GM12878 (cell line): Measurements from ENCODE around the gene CNNM4. TPM values are rescaled to one million over a fixed set of nuclear protein-coding genes. Genes with fewer than 3 reads are reported as not detected.

ENCODE experiments used
- ATAC-seq: fragments of 200-7000 bp; cut with Tn5 transposase; 3 replicates; pipeline ENCODE4 v1.9.1; 2020; ENCODE audit warnings: mild to moderate bottlenecking, moderate library complexity
- BruUV-seq: library from RNA; stranded (reverse); fragments of 400-500 nt; replicated peaks from 2 replicates; lab custom pipeline; 2021; lab: Mats Ljungman, UMichigan
- CTCF ChIA-PET: fragments of 300-600 bp; sonication (Branson Sonifier 250); formaldehyde crosslinking; extraction: SDS; loops from one replicate; lab custom pipeline; 2021; ENCODE audit warnings: inconsistent platforms; lab: Yijun Ruan, JAX
- POLR2A ChIA-PET: fragments of 350-600 bp; formaldehyde crosslinking; extraction: SDS; loops from one replicate; lab custom pipeline; 2021; ENCODE audit warnings: inconsistent platforms; lab: Charles Lee
- RAD21 ChIA-PET: fragments of 300-600 bp; sonication (Branson Sonifier 250); formaldehyde crosslinking; loops from one replicate; lab custom pipeline; 2023; ENCODE audit warnings: antibody characterized with exemption; ENCODE audit not compliant: unreplicated experiment; lab: Charles Lee
- SMC1A ChIA-PET: fragments of 300-600 bp; sonication (Branson Sonifier 250); formaldehyde crosslinking; loops from one replicate; lab custom pipeline; 2023; ENCODE audit not compliant: unreplicated experiment, uncharacterized antibody; lab: Charles Lee
- DNase-seq: peaks from one replicate; pipeline ENCODE4 v3.0.0-alpha.2; 2011; ENCODE audit warnings: low read depth, low spot score
- FAIRE-seq: peaks from 3 replicates; lab custom pipeline; 2011; peaks lifted over from hg19 to GRCh38; lab: Jason Lieb, UNC
- H2AFZ ChIP-seq: 2 replicates; pipeline ENCODE4 v1.6.0; 2011; ENCODE audit warnings: low read depth, low read length, control low read depth; ENCODE audit not compliant: control insufficient read depth
- H3K27ac ChIP-seq: 2 replicates; pipeline ENCODE4 v1.5.1; 2011; ENCODE audit warnings: control low read depth; ENCODE audit not compliant: control insufficient read depth, insufficient read depth
- H3K27me3 ChIP-seq, 2 experiments: replicated peaks in 1 of 2; 2 replicates each; pipeline versions ENCODE4 v1.6.0 to v1.6.1; 2011; ENCODE audit warnings: low read length in 1 of 2; ENCODE audit not compliant: control insufficient read depth in 2 of 2, insufficient read depth in 2 of 2
- H3K36me3 ChIP-seq, 2 experiments: 2 replicates each; pipeline ENCODE4 v1.5.1; 2011; ENCODE audit warnings: low read length in 1 of 2; ENCODE audit not compliant: control insufficient read depth in 2 of 2, insufficient read depth in 2 of 2
- H3K4me1 ChIP-seq: 2 replicates; pipeline ENCODE4 v1.6.1; 2011; ENCODE audit warnings: mild to moderate bottlenecking, low read length, moderate library complexity, mixed read lengths; ENCODE audit not compliant: control insufficient read depth, insufficient read depth
- H3K4me2 ChIP-seq: 2 replicates; pipeline ENCODE4 v1.6.0; 2011; ENCODE audit warnings: control low read depth; ENCODE audit not compliant: control insufficient read depth, insufficient read depth
- H3K4me3 ChIP-seq: fragments of 200-600 bp; sonication (generic); 2 replicates; pipeline ENCODE4 v1.5.1; 2016
- H3K79me2 ChIP-seq: 2 replicates; pipeline ENCODE4 v1.6.0; 2011; ENCODE audit warnings: low read length; ENCODE audit not compliant: control insufficient read depth, insufficient read depth
- H3K9ac ChIP-seq: 2 replicates; pipeline ENCODE4 v1.8.0; 2011; ENCODE audit warnings: low read length, control low read depth, mixed read lengths; ENCODE audit not compliant: control insufficient read depth, insufficient read depth
- H3K9me3 ChIP-seq: replicated peaks from 3 replicates; pipeline ENCODE4 v1.5.1; 2011; ENCODE audit warnings: mild to moderate bottlenecking, low read length; ENCODE audit not compliant: control insufficient read depth, insufficient read depth
- H4K20me1 ChIP-seq: 2 replicates; pipeline ENCODE4 v1.6.0; 2011; ENCODE audit not compliant: control insufficient read depth, insufficient read depth
- BCL11A ChIP-seq: IDR thresholded peaks from 2 replicates; pipeline ENCODE4 v1.6.1; 2011; ENCODE audit warnings: low read depth, low read length
- CEBPZ ChIP-seq: fragments of 150-350 bp; IDR thresholded peaks from 2 replicates; pipeline ENCODE4 v1.6.1; 2016; ENCODE audit warnings: low read depth, low read length
- DPF2 ChIP-seq: fragments of 450-650 bp; IDR thresholded peaks from 2 replicates; pipeline ENCODE4 v1.6.1; 2017; ENCODE audit warnings: mild to moderate bottlenecking
- E2F8 ChIP-seq: fragments of 450-650 bp; IDR thresholded peaks from 2 replicates; pipeline ENCODE4 v1.6.1; 2018; ENCODE audit warnings: mild to moderate bottlenecking, low read depth, moderate library complexity; ENCODE audit not compliant: partially characterized antibody
- MYC ChIP-seq: IDR thresholded peaks from 2 replicates; pipeline ENCODE4 v1.6.1; 2011; ENCODE audit warnings: mild to moderate bottlenecking, low read length, moderate library complexity, inconsistent platforms; ENCODE audit not compliant: insufficient read depth, insufficient replicate concordance, insufficient read length, severe bottlenecking
- PKNOX1 ChIP-seq: fragments of 450-650 bp; IDR thresholded peaks from 2 replicates; pipeline ENCODE4 v1.6.1; 2016; ENCODE audit warnings: mild to moderate bottlenecking
- POLR2AphosphoS5 ChIP-seq: IDR thresholded peaks from 2 replicates; pipeline ENCODE4 v1.6.1; 2011; ENCODE audit warnings: mild to moderate bottlenecking, low read length, inconsistent platforms
- SRF ChIP-seq, 2 experiments: IDR thresholded peaks; 2 replicates each; pipeline ENCODE4 v1.6.1; 2011; ENCODE audit warnings: low read depth in 2 of 2, low read length in 2 of 2, mild to moderate bottlenecking in 1 of 2, moderate library complexity in 1 of 2
- STAT1 ChIP-seq: fragments of 450-650 bp; conservative IDR thresholded peaks from 2 replicates; pipeline ENCODE4 v1.6.1; 2014; ENCODE audit warnings: antibody characterized with exemption, mild to moderate bottlenecking
- ZNF274 ChIP-seq: IDR thresholded peaks from one replicate; pipeline ENCODE4 v1.8.0; 2011; ENCODE audit not compliant: insufficient read length, insufficient read depth
- ZNF592 ChIP-seq: fragments of 450-650 bp; IDR thresholded peaks from 2 replicates; pipeline ENCODE4 v1.6.1; 2017; ENCODE audit warnings: mild to moderate bottlenecking, moderate library complexity
- WGBS: methylation state at CpG from one replicate; pipeline ENCODE4 v1.1.6; 2016; ENCODE audit warnings: low lambda C conversion rate; ENCODE audit not compliant: insufficient replicate concordance, insufficient coverage; ENCODE audit errors: missing lambda C conversion rate; 5-methylcytosine and 5-hydroxymethylcytosine counted together
- in situ Hi-C: fragments of 300-500 bp; cut with MboI; formaldehyde crosslinking; loops from 9 replicates; pipeline ENCODE4 v1.14.3; 2018; ENCODE audit warnings: mixed read lengths
- intact Hi-C: fragments of 100-400 bp; cut with micrococcal nuclease; formaldehyde crosslinking; loops from one replicate; pipeline ENCODE4 v1.14.2; 2022; ENCODE audit not compliant: unreplicated experiment
- polyA plus RNA-seq, 11 experiments: library from polyadenylated mRNA; depleted of rRNA in 4 of 11; unstranded in 6 of 11; stranded (reverse) in 5 of 11; fragments of >200 nt; fragmentation: Nextera tagmentation in 4 of 11; fragmentation: Illumina TruSeq in 1 of 11; extraction: Ambion mirVana in 4 of 11; extraction: Trizol in 1 of 11; gene quantifications; 1 replicate in 1 of 11; 2 replicates in 10 of 11; pipeline versions ENCODE4 v1.2.1 to v1.2.3, GENCODE V29; 2011 to 2016; ENCODE audit warnings: inconsistent platforms in 2 of 11, missing spikeins in 2 of 11, low read depth in 1 of 11
- total RNA-seq, 4 experiments: library from RNA; depleted of rRNA in 3 of 4; stranded (reverse); fragments of >200 nt in 3 of 4; fragmentation: Illumina TruSeq in 1 of 4; extraction: Trizol in 1 of 4; gene quantifications; 2 replicates each; pipeline versions ENCODE4 v1.2.1 to v1.2.3, GENCODE V29; 2013 to 2021

CNNM4 gene
- total and polyA plus RNA-seq, 10 of the 15 experiments (the other 5 are each of a cell fraction or from before 2014, with no cell fraction given) = 2.4 to 13.8 (median 8.1) TPM

DNA sequence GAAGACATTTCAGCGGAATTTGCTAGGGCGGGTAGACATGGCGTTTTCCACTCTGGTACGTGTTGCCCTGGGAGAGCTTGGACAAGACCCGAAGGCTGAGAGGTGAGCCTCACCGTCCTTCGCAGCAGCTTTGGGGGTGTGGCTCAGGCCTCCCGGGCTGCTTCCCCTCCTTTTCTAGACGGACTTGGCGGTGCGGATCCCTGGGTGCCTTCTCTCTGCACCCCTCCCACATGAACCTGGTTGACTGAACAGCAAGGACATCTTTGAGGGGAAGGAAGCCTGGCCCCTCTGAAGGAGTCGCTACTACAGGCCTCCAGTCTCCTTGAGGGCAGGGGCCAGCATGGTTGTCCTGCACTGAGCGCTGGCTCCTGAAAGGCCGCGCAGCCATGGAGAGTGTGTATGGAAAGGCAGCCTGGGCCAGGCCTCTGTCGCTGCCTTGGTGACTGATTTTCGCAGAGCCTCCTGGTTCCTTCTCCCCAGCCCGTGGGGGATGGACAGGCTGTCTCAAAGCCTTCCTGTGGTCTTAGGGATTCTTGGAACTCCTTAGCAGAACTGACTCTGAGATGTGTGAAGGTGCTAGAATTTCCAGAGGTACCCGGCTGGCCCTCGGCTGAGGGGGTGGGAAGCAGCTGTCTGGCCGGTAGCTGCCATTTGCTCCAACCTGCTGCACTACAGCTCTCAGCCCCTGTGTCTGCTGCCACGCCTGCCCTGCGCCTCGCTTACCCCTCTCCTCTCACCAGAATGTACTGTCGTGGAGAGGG, 9.9 kb downstream of the CNNM4 start:
- H3K9ac ChIP-seq = no peak overlapping the region
- RAD21 ChIA-PET = no interaction called here
- H2AFZ ChIP-seq = no peak overlapping the region
- H3K79me2 ChIP-seq = peaks cover 43% of the 10 kb centered on the region
- no peak for FAIRE-seq
- BruUV-seq = no TSS peak
- peaks cover 65% of the 10 kb centered on the region for H3K4me1 ChIP-seq
- H3K4me2 ChIP-seq = no peak overlapping the region
- SMC1A ChIA-PET = interaction anchor here (1.9 kb wide), 1 partner anchor 9 kb away, joined by 5 read pairs; no protein-coding TSS in a partner anchor
- no peak for DNase-seq
- H3K4me3 ChIP-seq = no peak overlapping the region
- peaks cover 0 to 5% of the 10 kb centered on the region in 2 experiments; a peak in 2 of 4 replicates for H3K36me3 ChIP-seq
- 89% methylated on average over 24 of the region's 25 CpGs for WGBS
- no peak overlapping the region for H3K27ac ChIP-seq
- POLR2A ChIA-PET = interaction anchor here (0.9 to 1.5 kb wide), 2 partner anchors 8 to 9 kb away, joined by 3 read pairs; no protein-coding TSS in a partner anchor
- in situ Hi-C loops = no loop called here
- H3K9me3 ChIP-seq = no peaks in the 10 kb centered on the region
- CTCF ChIA-PET = interaction anchor here (0.9 kb wide), 1 partner anchor 29 kb away, joined by 3 read pairs; no protein-coding TSS in a partner anchor
- no peaks in the 10 kb centered on the region for H4K20me1 ChIP-seq
- H3K27me3 ChIP-seq = no peaks in the 10 kb centered on the region
- intact Hi-C loops = no loop called here
- ATAC-seq = no peak
- TF ChIP-seq E2F8 (no peak), BCL11A (no peak), CEBPZ (no peak), ZNF592 (no peak), SRF (IDR thresholded peaks at IDR 0.05; ENCODE audit: low read depth in 2 of 2, low read length in 2 of 2) (no peak), DPF2 (no peak), MYC (no peak), POLR2AphosphoS5 (no peak), STAT1 (no peak), ZNF274 (no peak), PKNOX1 (no peak)
